K562 (cell line): ENCODE results near the gene ZZZ3. TPM values are rescaled to one million over a fixed set of nuclear protein-coding genes. Genes with fewer than 3 reads are reported as not detected.

Experiments
- ATAC-seq: fragments of 200-7000 bp; cut with Tn5 transposase; 3 replicates; pipeline ENCODE4 v1.9.1; 2020; ENCODE audit warnings: moderate library complexity
- BruUV-seq: library from RNA; stranded (reverse); fragments of 400-500 nt; replicated peaks from 2 replicates; lab custom pipeline; 2021; lab: Mats Ljungman, UMichigan
- CTCF ChIA-PET: fragments of 300-600 bp; formaldehyde crosslinking; extraction: SDS; loops from one replicate; lab custom pipeline; 2021; ENCODE audit warnings: low intra/inter-chr PET ratio; lab: Yijun Ruan, JAX
- POLR2A ChIA-PET: fragments of 300-600, 350-650 bp; sonication (Branson Sonifier 250); formaldehyde crosslinking; extraction: SDS; loops from one replicate; lab custom pipeline; 2021; ENCODE audit warnings: antibody characterized with exemption, inconsistent platforms; lab: Yijun Ruan, JAX
- DNase-seq, 4 experiments: peaks; one replicate each; pipeline versions ENCODE4 v3.0.0 to v3.0.0-alpha.2; 2011 to 2018; ENCODE audit warnings: low spot score in 3 of 4, mixed read lengths in 3 of 4; ENCODE audit errors: extremely low read depth in 1 of 4
- FAIRE-seq: peaks from 2 replicates; lab custom pipeline; 2011; peaks lifted over from hg19 to GRCh38; lab: Jason Lieb, UNC
- H2AFZ ChIP-seq: 2 replicates; pipeline ENCODE4 v1.6.0; 2011; ENCODE audit warnings: low read depth, low read length, control low read depth, inconsistent platforms
- H3K27ac ChIP-seq: fragments of 200-600 bp; 3 replicates; pipeline ENCODE4 v1.8.0; 2011; ENCODE audit warnings: low read depth, mild to moderate bottlenecking, control low read depth, inconsistent platforms, low read length, moderate library complexity, mixed read lengths; ENCODE audit errors: extremely low read depth
- H3K27me3 ChIP-seq, 2 experiments: fragments of 300-600 bp in 1 of 2; 2 replicates in 1 of 2; 3 replicates in 1 of 2; pipeline versions ENCODE4 v1.6.0 to v1.8.0; 2011; ENCODE audit warnings: inconsistent platforms in 2 of 2, low read length in 2 of 2, mild to moderate bottlenecking in 1 of 2, mixed read lengths in 1 of 2, moderate library complexity in 1 of 2; ENCODE audit not compliant: control insufficient read depth in 2 of 2, insufficient read depth in 2 of 2
- H3K36me3 ChIP-seq: fragments of 300-600 bp; 3 replicates; pipeline ENCODE4 v1.8.0; 2011; ENCODE audit warnings: mild to moderate bottlenecking, low read length, inconsistent platforms; ENCODE audit not compliant: control insufficient read depth, insufficient read depth
- H3K4me1 ChIP-seq, 2 experiments: fragments of 200-600 bp in 1 of 2; replicated peaks in 1 of 2; 2 replicates in 1 of 2; 3 replicates in 1 of 2; pipeline versions ENCODE4 v1.5.1 to v1.8.0; 2011; ENCODE audit warnings: inconsistent platforms in 2 of 2, low read length in 2 of 2, mild to moderate bottlenecking in 1 of 2, mixed read lengths in 1 of 2, moderate library complexity in 1 of 2; ENCODE audit not compliant: control insufficient read depth in 2 of 2, insufficient read depth in 2 of 2
- H3K4me2 ChIP-seq: 2 replicates; pipeline ENCODE4 v1.6.1; 2011; ENCODE audit warnings: low read length, control low read depth, inconsistent platforms, mixed read lengths; ENCODE audit not compliant: insufficient read depth
- H3K4me3 ChIP-seq: fragments of 200-600 bp; sonication (generic), shearing (Covaris generic); 2 replicates; pipeline ENCODE4 v1.5.1; 2016; ENCODE audit warnings: control low read depth, inconsistent platforms
- H3K79me2 ChIP-seq: fragments of 200-600 bp; 3 replicates; pipeline ENCODE4 v1.8.0; 2011; ENCODE audit warnings: low read length, inconsistent platforms; ENCODE audit not compliant: control insufficient read depth, insufficient read depth
- H3K9ac ChIP-seq, 2 experiments: 2 replicates each; pipeline versions ENCODE4 v1.6.0 to v1.6.1; 2011; ENCODE audit warnings: low read depth in 2 of 2, low read length in 2 of 2, control low read depth in 1 of 2, inconsistent platforms in 1 of 2, mild to moderate bottlenecking in 1 of 2, mixed read lengths in 1 of 2; ENCODE audit not compliant: insufficient read depth in 1 of 2
- H3K9me1 ChIP-seq: one replicate; pipeline ENCODE4 v1.6.0; 2011; ENCODE audit warnings: inconsistent platforms, mild to moderate bottlenecking, low read length, moderate library complexity; ENCODE audit not compliant: control insufficient read depth, insufficient read depth
- H3K9me3 ChIP-seq: replicated peaks from 2 replicates; pipeline ENCODE4 v1.5.1; 2011; ENCODE audit warnings: low read depth, low read length, inconsistent platforms; ENCODE audit not compliant: control insufficient read depth, insufficient read depth
- H4K20me1 ChIP-seq: replicated peaks from 2 replicates; pipeline ENCODE4 v1.6.1; 2011; ENCODE audit warnings: low read length, inconsistent platforms, mixed read lengths; ENCODE audit not compliant: control insufficient read depth, insufficient read depth
- ARNT ChIP-seq, 2 experiments: fragments of 450-650 bp; IDR thresholded peaks; 2 replicates each; pipeline ENCODE4 v1.6.1; 2016; ENCODE audit warnings: mild to moderate bottlenecking in 1 of 2
- CREM ChIP-seq: IDR thresholded peaks from 2 replicates; pipeline ENCODE4 v1.6.1; 2014; ENCODE audit warnings: antibody characterized with exemption, low read depth
- HDGF ChIP-seq: fragments of 450-650 bp; IDR thresholded peaks from 2 replicates; pipeline ENCODE4 v1.6.1; 2016
- MBD2 ChIP-seq: sonication (generic); IDR thresholded peaks from 2 replicates; pipeline ENCODE4 v1.6.1; 2016; ENCODE audit warnings: low read depth, borderline replicate concordance
- MED1 ChIP-seq: sonication (generic); formaldehyde crosslinking; IDR thresholded peaks from 2 replicates; pipeline ENCODE4 v1.8.1; 2023; ENCODE audit warnings: missing genetic modification reagents, borderline replicate concordance
- RERE ChIP-seq: sonication (generic); formaldehyde crosslinking; IDR thresholded peaks from 2 replicates; pipeline ENCODE4 v1.8.0; 2023; ENCODE audit warnings: missing genetic modification reagents, mild to moderate bottlenecking, borderline replicate concordance
- ZNF12 ChIP-seq: sonication (generic); formaldehyde crosslinking; IDR thresholded peaks from 2 replicates; pipeline ENCODE4 v1.4.0; 2020; ENCODE audit warnings: mild to moderate bottlenecking, missing genetic modification reagents
- ZNF431 ChIP-seq: sonication (generic); formaldehyde crosslinking; IDR thresholded peaks from 2 replicates; pipeline ENCODE4 v1.8.0; 2022; ENCODE audit warnings: mild to moderate bottlenecking, missing genetic modification reagents
- WGBS: fragments of 100-300 bp; shearing (Covaris generic); methylation state at CpG from one replicate; pipeline ENCODE4 v1.1.6; 2016; ENCODE audit warnings: low coverage, mixed read lengths; ENCODE audit not compliant: insufficient coverage; ENCODE audit errors: missing lambda C conversion rate; 5-methylcytosine and 5-hydroxymethylcytosine counted together
- in situ Hi-C: fragments of 300-500 bp; cut with MboI; formaldehyde crosslinking; loops from 4 replicates; pipeline ENCODE4 v1.15.0; 2018; ENCODE audit warnings: inconsistent platforms, mixed read lengths
- intact Hi-C: fragments of 100-400 bp; cut with micrococcal nuclease; formaldehyde crosslinking; loops from 2 replicates; pipeline ENCODE4 v1.14.2; 2022
- polyA plus RNA-seq, 8 experiments: library from polyadenylated mRNA; depleted of rRNA in 4 of 8; stranded (reverse) in 5 of 8; unstranded in 3 of 8; fragments of >200 nt; fragmentation: Nextera tagmentation in 2 of 8; fragmentation: Illumina TruSeq in 1 of 8; extraction: Ambion mirVana in 2 of 8; extraction: Trizol in 1 of 8; gene quantifications; 2 replicates each; pipeline versions ENCODE4 v1.2.1 to v1.2.3, GENCODE V29; 2011 to 2014; ENCODE audit warnings: inconsistent platforms in 1 of 8, missing spikeins in 1 of 8
- total RNA-seq, 7 experiments: library from RNA; depleted of rRNA in 6 of 7; stranded (reverse); fragments of >200 nt in 6 of 7; fragmentation: Illumina TruSeq in 2 of 7; extraction: Trizol in 2 of 7; gene quantifications; 2 replicates each; pipeline versions ENCODE4 v1.2.1 to v1.2.3, GENCODE V29; 2011 to 2021; ENCODE audit warnings: low replicate concordance in 1 of 7
- TF ChIP-seq, protein P1 (sequence below): IDR thresholded peaks from 3 replicates; pipeline ENCODE4 v1.6.1; 2011; ENCODE audit warnings: borderline replicate concordance, mild to moderate bottlenecking, moderate library complexity; ENCODE audit not compliant: insufficient read length; ENCODE audit errors: extremely low read depth

ZZZ3 gene
- total and polyA plus RNA-seq, 9 of the 15 experiments (the other 6 are each of a cell fraction or from before 2014, with no cell fraction given), result 13.9 to 64.0 (median 36.7) TPM

DNA sequence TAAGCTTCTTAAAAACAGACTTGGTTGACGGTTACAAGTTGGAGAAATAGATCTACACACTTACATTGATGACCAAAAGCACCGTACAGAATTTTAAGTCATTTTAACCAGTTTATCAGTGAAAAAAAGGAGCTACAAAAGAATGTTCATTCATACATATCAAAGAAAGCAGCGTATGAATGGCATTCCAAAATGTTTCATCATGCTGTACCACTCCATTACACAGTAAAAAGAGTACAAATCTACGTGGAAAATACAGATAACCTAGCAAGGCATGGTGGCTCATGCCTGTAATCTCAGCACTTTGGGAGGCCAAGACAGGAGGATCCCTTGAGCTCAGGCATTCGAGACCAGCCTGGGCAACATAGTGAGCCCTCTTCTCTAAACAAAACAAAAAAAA, 40.3 kb downstream of the ZZZ3 start:
- Histone ChIP-seq H3K9me1 (no peaks in the 10 kb centered on the region), H2AFZ (no peak overlapping the region), H3K9ac (no peak overlapping the region)
- no peak for ATAC-seq
- no peak for DNase-seq
- 74% methylated on average over 5 of the region's 5 CpGs for WGBS
- CTCF ChIA-PET, result no interaction called here
- in situ Hi-C loops, result no loop called here
- TF ChIP-seq HDGF (no peak), MED1 (no peak), ARNT (IDR thresholded peaks at IDR 0.05) (no peak), ZNF12 (no peak), CREM (no peak), MBD2 (no peak), RERE (CRISPR knock-in tag) (no peak), ZNF431 (no peak)
- TF ChIP-seq, protein P1, sequence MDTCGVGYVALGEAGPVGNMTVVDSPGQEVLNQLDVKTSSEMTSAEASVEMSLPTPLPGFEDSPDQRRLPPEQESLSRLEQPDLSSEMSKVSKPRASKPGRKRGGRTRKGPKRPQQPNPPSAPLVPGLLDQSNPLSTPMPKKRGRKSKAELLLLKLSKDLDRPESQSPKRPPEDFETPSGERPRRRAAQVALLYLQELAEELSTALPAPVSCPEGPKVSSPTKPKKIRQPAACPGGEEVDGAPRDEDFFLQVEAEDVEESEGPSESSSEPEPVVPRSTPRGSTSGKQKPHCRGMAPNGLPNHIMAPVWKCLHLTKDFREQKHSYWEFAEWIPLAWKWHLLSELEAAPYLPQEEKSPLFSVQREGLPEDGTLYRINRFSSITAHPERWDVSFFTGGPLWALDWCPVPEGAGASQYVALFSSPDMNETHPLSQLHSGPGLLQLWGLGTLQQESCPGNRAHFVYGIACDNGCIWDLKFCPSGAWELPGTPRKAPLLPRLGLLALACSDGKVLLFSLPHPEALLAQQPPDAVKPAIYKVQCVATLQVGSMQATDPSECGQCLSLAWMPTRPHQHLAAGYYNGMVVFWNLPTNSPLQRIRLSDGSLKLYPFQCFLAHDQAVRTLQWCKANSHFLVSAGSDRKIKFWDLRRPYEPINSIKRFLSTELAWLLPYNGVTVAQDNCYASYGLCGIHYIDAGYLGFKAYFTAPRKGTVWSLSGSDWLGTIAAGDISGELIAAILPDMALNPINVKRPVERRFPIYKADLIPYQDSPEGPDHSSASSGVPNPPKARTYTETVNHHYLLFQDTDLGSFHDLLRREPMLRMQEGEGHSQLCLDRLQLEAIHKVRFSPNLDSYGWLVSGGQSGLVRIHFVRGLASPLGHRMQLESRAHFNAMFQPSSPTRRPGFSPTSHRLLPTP, result no peak
- TF ChIP-seq, all 486 proteins: peak for 0
- POLR2A ChIA-PET, result interaction anchor here (0.6 kb wide), 2 partner anchors 18 to 301 kb away, joined by 3 read pairs; no protein-coding TSS in a partner anchor
- Histone ChIP-seq H3K79me2 (peaks cover 60% of the 10 kb centered on the region), H3K4me1 (no peaks in the 10 kb centered on the region), H3K4me2 (no peak overlapping the region), H4K20me1 (no peaks in the 10 kb centered on the region), H3K36me3 (peaks cover 41% of the 10 kb centered on the region; the same call in 2 of the 3 replicates), H3K27me3 (no peaks in the 10 kb centered on the region), H3K9me3 (no peaks in the 10 kb centered on the region), H3K27ac (no peak overlapping the region), H3K4me3 (no peak overlapping the region)
- no peak for FAIRE-seq
- intact Hi-C loops, result no loop called here
- BruUV-seq, result no TSS peak
